ENCODE results near the gene DRG1.

DNA sequence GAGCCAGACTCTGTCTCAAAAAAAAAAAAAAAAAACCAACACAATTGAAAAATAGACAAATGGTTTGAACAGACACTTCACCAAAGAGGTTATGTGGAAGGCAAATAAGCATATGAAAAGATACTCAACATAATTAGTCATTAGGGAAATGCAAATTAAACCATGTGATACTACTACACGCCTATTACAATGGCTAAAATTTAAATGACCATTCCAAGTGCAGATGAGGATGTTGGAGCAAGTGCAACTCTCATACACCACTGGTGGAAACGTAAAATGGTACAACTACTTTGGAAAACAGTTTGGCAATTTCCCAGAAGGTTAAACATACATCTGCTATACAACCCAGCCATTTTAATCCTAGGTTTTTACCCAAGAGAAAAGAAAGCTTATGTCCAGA lies 65.9 kb downstream of the DRG1 start:
- TF ChIP-seq, protein P1, sequence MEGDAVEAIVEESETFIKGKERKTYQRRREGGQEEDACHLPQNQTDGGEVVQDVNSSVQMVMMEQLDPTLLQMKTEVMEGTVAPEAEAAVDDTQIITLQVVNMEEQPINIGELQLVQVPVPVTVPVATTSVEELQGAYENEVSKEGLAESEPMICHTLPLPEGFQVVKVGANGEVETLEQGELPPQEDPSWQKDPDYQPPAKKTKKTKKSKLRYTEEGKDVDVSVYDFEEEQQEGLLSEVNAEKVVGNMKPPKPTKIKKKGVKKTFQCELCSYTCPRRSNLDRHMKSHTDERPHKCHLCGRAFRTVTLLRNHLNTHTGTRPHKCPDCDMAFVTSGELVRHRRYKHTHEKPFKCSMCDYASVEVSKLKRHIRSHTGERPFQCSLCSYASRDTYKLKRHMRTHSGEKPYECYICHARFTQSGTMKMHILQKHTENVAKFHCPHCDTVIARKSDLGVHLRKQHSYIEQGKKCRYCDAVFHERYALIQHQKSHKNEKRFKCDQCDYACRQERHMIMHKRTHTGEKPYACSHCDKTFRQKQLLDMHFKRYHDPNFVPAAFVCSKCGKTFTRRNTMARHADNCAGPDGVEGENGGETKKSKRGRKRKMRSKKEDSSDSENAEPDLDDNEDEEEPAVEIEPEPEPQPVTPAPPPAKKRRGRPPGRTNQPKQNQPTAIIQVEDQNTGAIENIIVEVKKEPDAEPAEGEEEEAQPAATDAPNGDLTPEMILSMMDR (conservative IDR thresholded peaks at IDR 0.05; ENCODE audit: low read length), result no peak
- TF ChIP-seq EZH2phosphoT487 (IDR thresholded peaks at IDR 0.05; ENCODE audit: borderline replicate concordance), result no peak
